Right ventricle myocardium superior (tissue), 1 donor: ENCODE measurements around the gene ZNF503. TPM values are rescaled to one million over a fixed set of nuclear protein-coding genes. Genes with fewer than 3 reads are reported as not detected.

Experiments
- ATAC-seq: fragments of 200-7000 bp; cut with Tn5 transposase; one replicate; pipeline ENCODE4 v1.9.1; 2020; ENCODE audit warnings: mild to moderate bottlenecking; ENCODE audit not compliant: poor library complexity
- DNase-seq: peaks from one replicate; pipeline ENCODE4 v3.0.0-alpha.2; 2020
- intact Hi-C: fragments of 100-400 bp; cut with DNase I; formaldehyde crosslinking; loops from one replicate; pipeline ENCODE4 v1.11.2; 2022
- total RNA-seq: library from RNA; stranded (reverse); fragmentation: NEBNext Ultra II Directional; extraction: Animal tissue kit (Norgen Biotek cat#: 25700); gene quantifications from one replicate; pipeline ENCODE4 v1.2.1, GENCODE V29; 2021
- donor health status: DM: no; HTN: yes; CAD: no; lungs with severe emphysema.

The ZNF503 gene
- total RNA-seq, 1 donor from 2014 or later = 6.8 TPM

- intact Hi-C loops = loop anchor here (5.0 to 10.0 kb wide), 6 partner anchors 375 to 1605 kb away; no protein-coding TSS in a partner anchor
- ATAC-seq (peak; percentile 38), DNase-seq (peak; percentile 92)
Observed at GRCh38 chr10:75399461-75400162, 2.0 kb downstream of the ZNF503 start.

GRCh38 chr10:75398692-75399460 is 2.7 kb downstream of the ZNF503 start:
- intact Hi-C loops = loop anchor here (5.0 to 10.0 kb wide), 4 partner anchors 516 to 1606 kb away; no protein-coding TSS in a partner anchor
- DNase-seq = peak; percentile 55
- ATAC-seq = no peak

GRCh38 chr10:75398200-75398691 is 3.3 kb downstream of the ZNF503 start:
- intact Hi-C loops = loop anchor here (5.0 to 10.0 kb wide), 4 partner anchors 517 to 1607 kb away; no protein-coding TSS in a partner anchor
- DNase-seq = no peak
- ATAC-seq = no peak

GRCh38 chr10:75397496-75398199 is 3.9 kb downstream of the ZNF503 start:
- intact Hi-C loops = loop anchor here (5.0 to 10.0 kb wide), 4 partner anchors 517 to 1607 kb away; no protein-coding TSS in a partner anchor
- ATAC-seq (no peak), DNase-seq (no peak)

- DNase-seq = peak; percentile 57
- intact Hi-C loops = loop anchor here (5.0 to 10.0 kb wide), 4 partner anchors 518 to 1608 kb away; no protein-coding TSS in a partner anchor
- ATAC-seq = no peak
Observed at GRCh38 chr10:75396631-75397495, 4.7 kb downstream of the ZNF503 start.

- peak; percentile 18 for ATAC-seq
- peak; percentile 60 for DNase-seq
Observed at GRCh38 chr10:75395932-75396630, 5.5 kb downstream of the ZNF503 start.

GRCh38 chr10:75395066-75395931 is 6.3 kb downstream of the ZNF503 start:
- intact Hi-C loops = loop anchor here (5.0 to 10.0 kb wide), 4 partner anchors 520 to 1610 kb away; no protein-coding TSS in a partner anchor
- peak; percentile 54 for ATAC-seq

More at GRCh38 chr10:75395932-75396630, 5.5 kb downstream of the ZNF503 start:
- intact Hi-C loops = loop anchor here (5.0 to 10.0 kb wide), 4 partner anchors 519 to 1609 kb away; no protein-coding TSS in a partner anchor

GRCh38 chr10:75394221-75394620 is 7.3 kb downstream of the ZNF503 start:
- ATAC-seq = no peak
- intact Hi-C loops = loop anchor here (10.0 kb wide), 3 partner anchors 521 to 1611 kb away; no protein-coding TSS in a partner anchor
- DNase-seq = no peak

More at GRCh38 chr10:75395066-75395931, 6.3 kb downstream of the ZNF503 start:
- DNase-seq = peak; percentile 75

GRCh38 chr10:75392744-75393143 is 8.8 kb downstream of the ZNF503 start:
- intact Hi-C loops = loop anchor here (10.0 kb wide), 3 partner anchors 522 to 1612 kb away; no protein-coding TSS in a partner anchor
- ATAC-seq = no peak
- DNase-seq = no peak

- DNase-seq = no peak
- ATAC-seq = no peak
- intact Hi-C loops = loop anchor here (10.0 kb wide), 3 partner anchors 523 to 1613 kb away; no protein-coding TSS in a partner anchor
Observed at GRCh38 chr10:75392271-75392670, 9.3 kb downstream of the ZNF503 start.

GRCh38 chr10:75390178-75390577 is 11.4 kb downstream of the ZNF503 start:
- intact Hi-C loops = loop anchor here (10.0 kb wide), 3 partner anchors 525 to 1615 kb away; no protein-coding TSS in a partner anchor
- no peak for DNase-seq
- ATAC-seq = no peak

- no peak for DNase-seq
- intact Hi-C loops = loop anchor here (10.0 kb wide), 1 partner anchor 103 kb away; no protein-coding TSS in a partner anchor
- ATAC-seq = no peak
Observed at GRCh38 chr10:75388082-75388481, 13.5 kb downstream of the ZNF503 start.

- DNase-seq (no peak), ATAC-seq (no peak)
- intact Hi-C loops = loop anchor here (10.0 kb wide), 1 partner anchor 101 kb away; no protein-coding TSS in a partner anchor
Observed at GRCh38 chr10:75386128-75386527, 15.4 kb downstream of the ZNF503 start.

- intact Hi-C loops = loop anchor here (10.0 kb wide), 1 partner anchor 95 kb away; no protein-coding TSS in a partner anchor
- DNase-seq (no peak), ATAC-seq (no peak)
Observed at GRCh38 chr10:75379817-75380216, 21.7 kb downstream of the ZNF503 start.

- ATAC-seq (no peak), DNase-seq (no peak)
- intact Hi-C loops = no loop called here
Observed at GRCh38 chr10:75379212-75379724, 22.3 kb downstream of the ZNF503 start.
